ENCODE results near the gene GPR148. TPM values are rescaled to one million over a fixed set of nuclear protein-coding genes. Genes with fewer than 3 reads are reported as not detected.

The GPR148 gene
- total RNA-seq, 3 donors from 2014 or later: not detected

- intact Hi-C loops (cut with DNase I, micrococcal nuclease): no loop called here
- no peak for TF ChIP-seq CTCF (IDR thresholded peaks at IDR 0.05)
- DNase-seq: no peak
Measured at GRCh38 chr2:130762031-130762909, 33.4 kb downstream of the GPR148 start.

GRCh38 chr2:130762910-130763385 lies 34.1 kb downstream of the GPR148 start:
- ATAC-seq: no peak
- TF ChIP-seq CTCF (IDR thresholded peaks at IDR 0.05): no peak

More at GRCh38 chr2:130762031-130762909, 33.4 kb downstream of the GPR148 start:
- Histone ChIP-seq H3K4me1 (ENCODE audit: low read depth) (no peaks in the 10 kb centered on the region), H3K9me3 (no peaks in the 10 kb centered on the region), H3K36me3 (ENCODE audit: low read depth) (no peaks in the 10 kb centered on the region), H3K4me3 (no peak overlapping the region)
- ATAC-seq: no peak

DNA sequence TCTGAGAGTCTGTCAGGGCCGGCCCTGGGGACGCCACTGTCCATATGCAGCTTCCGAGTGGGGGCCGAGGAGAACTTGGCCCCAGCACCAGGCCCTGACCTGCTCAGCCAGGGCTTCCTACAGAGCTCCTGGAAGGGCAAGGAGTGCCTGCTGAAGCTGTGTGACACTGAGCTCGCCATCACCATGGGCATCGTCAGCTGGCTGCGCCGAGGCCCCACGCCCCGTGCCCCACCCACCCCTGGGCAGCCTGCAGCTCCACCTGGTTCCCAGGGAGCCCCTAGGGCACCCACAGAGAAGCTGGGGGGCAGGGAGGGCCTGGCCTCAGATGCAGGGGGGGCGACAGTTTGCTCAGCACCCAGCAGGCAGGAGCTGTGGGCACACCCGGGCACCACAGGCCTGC lies 34.5 kb downstream of the GPR148 start:
- TF ChIP-seq CTCF (IDR thresholded peaks at IDR 0.05): no peak
- no peak for ATAC-seq
- no peak for DNase-seq

More at GRCh38 chr2:130762910-130763385, 34.1 kb downstream of the GPR148 start:
- Histone ChIP-seq H3K36me3 (ENCODE audit: low read depth) (no peaks in the 10 kb centered on the region), H3K9me3 (no peaks in the 10 kb centered on the region), H3K4me3 (no peak overlapping the region), H3K4me1 (ENCODE audit: low read depth) (no peaks in the 10 kb centered on the region)
- intact Hi-C loops (cut with DNase I, micrococcal nuclease): no loop called here
- no peak for DNase-seq

DNA sequence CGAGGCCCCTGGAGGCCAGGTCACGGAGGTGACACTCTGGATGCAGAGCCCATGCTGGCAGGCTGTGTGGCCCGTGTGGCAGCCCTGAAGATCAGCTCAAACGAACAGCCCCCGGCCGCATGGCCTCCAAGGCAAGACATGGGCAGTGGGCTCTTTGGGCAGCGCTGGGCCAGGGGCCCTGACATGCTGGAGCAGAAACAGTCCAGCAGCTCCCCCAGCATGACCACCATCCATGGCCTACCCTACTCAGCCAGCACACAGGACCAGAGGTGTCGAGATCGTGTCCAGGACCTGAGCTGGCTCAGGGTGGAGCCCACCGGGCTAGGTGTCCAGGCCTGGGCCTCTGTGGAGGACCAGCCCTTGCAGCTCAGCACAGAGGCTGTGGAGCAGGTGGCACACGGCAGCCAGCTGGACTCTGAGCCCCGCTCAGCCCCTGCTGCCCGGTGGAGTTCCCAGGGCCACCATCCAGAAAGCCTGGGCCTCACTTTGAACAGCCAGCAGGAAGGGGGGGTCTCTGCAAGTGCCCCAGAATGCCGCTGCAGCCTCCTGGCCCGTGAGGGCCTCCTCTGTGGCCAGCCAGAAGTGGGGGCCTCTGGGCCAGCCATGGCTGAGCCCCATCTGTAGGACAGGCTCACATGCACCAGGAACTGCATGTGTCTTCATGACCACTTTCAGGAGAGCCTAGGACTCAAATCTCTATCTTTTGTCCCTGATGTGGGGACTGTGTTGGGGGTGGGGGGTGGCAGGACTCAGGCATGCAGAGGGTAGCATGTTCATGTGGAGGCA lies 35.4 kb downstream of the GPR148 start:
- Histone ChIP-seq H3K36me3 (ENCODE audit: low read depth) (no peaks in the 10 kb centered on the region), H3K4me1 (ENCODE audit: low read depth) (no peaks in the 10 kb centered on the region), H3K4me3 (no peak overlapping the region), H3K9me3 (no peaks in the 10 kb centered on the region)
- intact Hi-C loops (cut with DNase I, micrococcal nuclease): no loop called here
- no peak for ATAC-seq
- no peak for TF ChIP-seq CTCF (IDR thresholded peaks at IDR 0.05)
- no peak for DNase-seq

More for the DNA sequence above, 34.5 kb downstream of the GPR148 start:
- no peak overlapping the region for H3K4me3 ChIP-seq
- H3K9me3 ChIP-seq: no peaks in the 10 kb centered on the region
- intact Hi-C loops (cut with DNase I, micrococcal nuclease): no loop called here
- no peaks in the 10 kb centered on the region for H3K4me1 ChIP-seq (ENCODE audit: low read depth)
- no peaks in the 10 kb centered on the region for H3K36me3 ChIP-seq (ENCODE audit: low read depth)

GRCh38 chr2:130764821-130765115 lies 35.9 kb downstream of the GPR148 start:
- ATAC-seq: no peak
- no peak for DNase-seq
- Histone ChIP-seq H3K9me3 (no peaks in the 10 kb centered on the region), H3K4me3 (no peak overlapping the region), H3K4me1 (ENCODE audit: low read depth) (no peaks in the 10 kb centered on the region), H3K36me3 (ENCODE audit: low read depth) (no peaks in the 10 kb centered on the region)
- TF ChIP-seq CTCF (IDR thresholded peaks at IDR 0.05): no peak
- intact Hi-C loops (cut with DNase I, micrococcal nuclease): no loop called here
